Islet precursor cell (in vitro differentiated cells): ENCODE results near the gene KIF5C.
A peak's percentile ranks its signal among the peaks of the same experiment; 100 is the strongest.

ENCODE experiments used
- DNase-seq: peaks from one replicate; pipeline ENCODE4 v3.0.0-alpha.2; 2018

Gene KIF5C

GRCh38 chr2:148926291-148926961 is 51.4 kb downstream of the KIF5C start:
- DNase-seq, result no peak

- no peak for DNase-seq
Measured at GRCh38 chr2:148926981-148927401, 52.0 kb downstream of the KIF5C start.

GRCh38 chr2:148928395-148928794 is 53.4 kb downstream of the KIF5C start:
- DNase-seq, result no peak

- no peak for DNase-seq
Measured at GRCh38 chr2:148930046-148930775, 55.2 kb downstream of the KIF5C start.

- DNase-seq, result peak; percentile 70
Measured at GRCh38 chr2:148932536-148932935, 57.5 kb downstream of the KIF5C start.

GRCh38 chr2:148933456-148933855 is 58.4 kb downstream of the KIF5C start:
- no peak for DNase-seq

- DNase-seq, result no peak
Measured at GRCh38 chr2:148935791-148936190, 60.8 kb downstream of the KIF5C start.

- DNase-seq, result no peak
Measured at GRCh38 chr2:148936857-148937450, 61.9 kb downstream of the KIF5C start.

- no peak for DNase-seq
Measured at GRCh38 chr2:148939271-148939670, 64.2 kb downstream of the KIF5C start.

GRCh38 chr2:148943097-148943496 is 68.1 kb downstream of the KIF5C start:
- no peak for DNase-seq

- DNase-seq, result no peak
Measured at GRCh38 chr2:148944536-148944935, 69.5 kb downstream of the KIF5C start.

GRCh38 chr2:148947299-148947698 is 72.3 kb downstream of the KIF5C start:
- DNase-seq, result no peak

- no peak for DNase-seq
Measured at GRCh38 chr2:148948868-148949267, 73.8 kb downstream of the KIF5C start.

GRCh38 chr2:148949348-148949747 is 74.3 kb downstream of the KIF5C start:
- no peak for DNase-seq

GRCh38 chr2:148952621-148953020 is 77.6 kb downstream of the KIF5C start:
- no peak for DNase-seq

GRCh38 chr2:148953426-148953825 is 78.4 kb downstream of the KIF5C start:
- no peak for DNase-seq

GRCh38 chr2:148954536-148954935 is 79.5 kb downstream of the KIF5C start:
- DNase-seq, result no peak

GRCh38 chr2:148955798-148956197 is 80.8 kb downstream of the KIF5C start:
- no peak for DNase-seq

GRCh38 chr2:148957023-148957422 is 82.0 kb downstream of the KIF5C start:
- no peak for DNase-seq

GRCh38 chr2:148959745-148960144 is 84.7 kb downstream of the KIF5C start:
- no peak for DNase-seq

- no peak for DNase-seq
Measured at GRCh38 chr2:148960483-148960882, 85.5 kb downstream of the KIF5C start.

GRCh38 chr2:148963461-148963860 is 88.4 kb downstream of the KIF5C start:
- no peak for DNase-seq

GRCh38 chr2:148965623-148966437 is 90.8 kb downstream of the KIF5C start:
- DNase-seq, result no peak

- no peak for DNase-seq
Measured at GRCh38 chr2:148966438-148966758, 91.4 kb downstream of the KIF5C start.
